ENCODE measurements around the gene STRIP1. TPM values are rescaled to one million over a fixed set of nuclear protein-coding genes. Genes with fewer than 3 reads are reported as not detected.

The STRIP1 gene
- total and polyA plus RNA-seq, 10 donors = 11.8 to 98.7 (median 59.3) TPM

DNA sequence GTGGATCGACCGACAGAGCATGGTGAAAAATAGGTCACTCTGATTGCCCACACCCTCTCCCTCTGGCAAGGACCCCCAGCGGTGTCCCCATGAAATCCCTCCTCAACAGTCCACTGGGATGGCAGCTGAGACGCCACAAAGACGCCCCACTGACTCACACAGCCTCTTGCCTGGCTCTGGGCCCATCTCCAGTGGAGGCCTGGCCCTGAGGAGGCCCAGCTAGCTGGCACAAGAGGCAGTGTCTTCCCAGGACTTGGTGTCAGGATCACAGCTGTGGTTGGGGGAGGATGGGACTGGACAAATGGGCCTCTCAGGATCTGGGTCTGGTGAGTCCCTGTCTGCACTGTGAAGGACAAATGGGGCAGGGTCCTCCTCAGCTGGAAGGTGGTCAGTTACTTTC lies 31.4 kb downstream of the STRIP1 start:
- Histone ChIP-seq H3K27me3 (replicated peaks in 1 of 7) (peaks cover 20 to 60% (median 43%) of the 10 kb centered on the region in 7 donors), H3K36me3 (peaks cover 0 to 24% (median under 1%) of the 10 kb centered on the region in 6 donors)
- 89 to 94% (median 92%) methylated on average over 5 of the region's 5 CpGs for WGBS, 5 donors

DNA sequence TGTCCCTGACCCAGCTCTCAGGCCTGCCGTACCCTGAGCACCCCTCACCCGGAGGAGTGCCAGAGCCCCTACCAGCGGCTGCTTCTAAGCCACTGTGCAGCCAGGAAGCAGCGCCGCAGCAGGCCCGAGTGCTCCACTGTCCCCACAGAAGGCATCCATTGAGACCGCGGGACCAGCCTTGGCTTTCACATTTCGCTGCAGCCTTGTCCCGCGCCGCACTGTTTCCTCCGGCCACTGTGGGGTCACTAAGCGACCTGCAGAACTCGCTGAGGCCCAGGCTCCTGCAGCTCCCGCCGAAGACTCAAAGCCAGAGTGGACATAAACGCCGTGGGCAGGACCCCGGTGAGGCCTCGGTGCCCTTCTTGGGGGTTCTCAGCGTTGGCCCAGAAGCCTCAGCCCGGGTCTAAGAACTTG lies 33.1 kb downstream of the STRIP1 start:
- H3K27me3 ChIP-seq (replicated peaks in 1 of 7) = peaks cover 20 to 76% (median 59%) of the 10 kb centered on the region in 7 donors
- intact Hi-C loops (cut with DNase I; ENCODE audit: low total_unique reads) = no loop called here
- TF ChIP-seq POLR2A (IDR thresholded peaks at IDR 0.05) = no peak
- TF ChIP-seq, protein P1, sequence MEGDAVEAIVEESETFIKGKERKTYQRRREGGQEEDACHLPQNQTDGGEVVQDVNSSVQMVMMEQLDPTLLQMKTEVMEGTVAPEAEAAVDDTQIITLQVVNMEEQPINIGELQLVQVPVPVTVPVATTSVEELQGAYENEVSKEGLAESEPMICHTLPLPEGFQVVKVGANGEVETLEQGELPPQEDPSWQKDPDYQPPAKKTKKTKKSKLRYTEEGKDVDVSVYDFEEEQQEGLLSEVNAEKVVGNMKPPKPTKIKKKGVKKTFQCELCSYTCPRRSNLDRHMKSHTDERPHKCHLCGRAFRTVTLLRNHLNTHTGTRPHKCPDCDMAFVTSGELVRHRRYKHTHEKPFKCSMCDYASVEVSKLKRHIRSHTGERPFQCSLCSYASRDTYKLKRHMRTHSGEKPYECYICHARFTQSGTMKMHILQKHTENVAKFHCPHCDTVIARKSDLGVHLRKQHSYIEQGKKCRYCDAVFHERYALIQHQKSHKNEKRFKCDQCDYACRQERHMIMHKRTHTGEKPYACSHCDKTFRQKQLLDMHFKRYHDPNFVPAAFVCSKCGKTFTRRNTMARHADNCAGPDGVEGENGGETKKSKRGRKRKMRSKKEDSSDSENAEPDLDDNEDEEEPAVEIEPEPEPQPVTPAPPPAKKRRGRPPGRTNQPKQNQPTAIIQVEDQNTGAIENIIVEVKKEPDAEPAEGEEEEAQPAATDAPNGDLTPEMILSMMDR (IDR thresholded peaks at IDR 0.05 in 8 of 11, conservative IDR thresholded peaks at IDR 0.05 in 3 of 11) = no peak
- H3K27ac ChIP-seq = no peak overlapping the region
- H3K4me1 ChIP-seq = peaks cover 23 to 45% (median 32%) of the 10 kb centered on the region in 6 donors
- H3K4me3 ChIP-seq = peak overlapping the region in 4 of 8 donors; percentile 1 to 59 (median 14)
- no peaks in the 10 kb centered on the region for H3K9me3 ChIP-seq
- WGBS, 5 donors = 32 to 43% (median 37%) methylated on average over 7 to 23 of the region's 23 CpGs
- H3K36me3 ChIP-seq = peaks cover 0 to 10% (median 0%) of the 10 kb centered on the region in 6 donors
- peak; percentile 62 for DNase-seq

More for the DNA sequence above, 31.4 kb downstream of the STRIP1 start:
- TF ChIP-seq POLR2AphosphoS5 (IDR thresholded peaks at IDR 0.05) = no peak
- no peak for TF ChIP-seq POLR2A (IDR thresholded peaks at IDR 0.05)
- TF ChIP-seq, protein P1 (IDR thresholded peaks at IDR 0.05 in 8 of 11, conservative IDR thresholded peaks at IDR 0.05 in 3 of 11) = no peak
- no peak overlapping the region for H3K27ac ChIP-seq
- H3K4me3 ChIP-seq = no peak overlapping the region
- H3K9me3 ChIP-seq = no peaks in the 10 kb centered on the region
- intact Hi-C loops (cut with DNase I; ENCODE audit: low total_unique reads) = no loop called here
- DNase-seq = no peak
- H3K4me1 ChIP-seq = peaks cover 23 to 41% (median 32%) of the 10 kb centered on the region in 6 donors

DNA sequence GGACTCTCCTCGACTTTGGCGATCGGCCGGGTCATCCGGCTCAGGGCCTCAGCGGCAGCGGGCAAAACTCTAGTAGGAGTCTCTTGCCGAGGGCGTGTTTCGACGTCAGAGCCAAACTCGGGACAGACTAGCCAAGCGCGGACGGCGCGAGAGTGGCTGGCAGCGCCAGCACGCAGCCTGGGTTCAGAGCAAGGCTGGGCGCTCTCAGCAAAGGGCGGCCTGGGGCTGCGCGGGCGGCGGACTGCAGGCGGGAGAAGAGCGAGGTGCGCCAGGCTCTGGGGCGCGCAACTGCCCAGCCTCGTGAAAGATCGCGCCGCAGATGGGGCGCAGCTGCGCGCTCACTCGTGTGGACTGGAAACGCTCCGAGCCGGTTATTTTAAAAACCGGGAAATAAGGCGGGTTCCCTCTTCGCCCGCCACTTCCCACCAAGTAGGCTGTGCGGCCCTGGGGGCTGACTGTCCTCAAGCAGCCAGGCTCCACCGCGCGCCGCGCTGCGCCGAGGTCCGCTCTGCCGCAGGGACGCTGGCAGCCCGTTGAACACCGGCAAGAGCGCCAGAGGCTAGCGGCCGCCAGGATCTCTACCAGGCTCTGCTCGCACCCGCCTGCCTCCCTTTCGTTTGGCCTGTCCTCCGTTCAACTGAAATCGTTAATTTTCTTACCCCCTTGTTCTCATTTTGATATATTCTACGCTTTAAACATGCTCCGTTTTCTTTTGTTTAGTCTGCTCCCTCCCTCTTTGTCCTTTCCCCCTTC lies 33.6 kb downstream of the STRIP1 start:
- intact Hi-C loops (cut with DNase I; ENCODE audit: low total_unique reads) = no loop called here
- WGBS, 5 donors = 5 to 18% (median 10%) methylated on average over 24 to 68 of the region's 68 CpGs
- Histone ChIP-seq H3K27me3 (replicated peaks in 1 of 7) (peaks cover 20 to 82% (median 63%) of the 10 kb centered on the region in 7 donors), H3K4me3 (peak overlapping the region in 5 of 8 donors; percentile 1 to 59 (median 25)), H3K36me3 (peaks cover 0 to 4% (median 0%) of the 10 kb centered on the region in 6 donors), H3K27ac (no peak overlapping the region), H3K9me3 (no peaks in the 10 kb centered on the region), H3K4me1 (peaks cover 23 to 45% (median 32%) of the 10 kb centered on the region in 6 donors)
- DNase-seq = peak; percentile 75
- TF ChIP-seq, protein P1 (IDR thresholded peaks at IDR 0.05 in 8 of 11, conservative IDR thresholded peaks at IDR 0.05 in 3 of 11) = no peak
- peak in 2 of 3 donors; percentile 46 to 70 for TF ChIP-seq POLR2AphosphoS5 (IDR thresholded peaks at IDR 0.05)
- no peak for TF ChIP-seq POLR2A (IDR thresholded peaks at IDR 0.05)
